ENCODE results near the gene VASH1.

VASH1 gene

GRCh38 chr14:76832503-76832988, 71.3 kb downstream of the VASH1 start:
- DNase-seq (ENCODE audit: low read depth in 3 of 3) = no peak

All from stimulated activated CD4-positive, alpha-beta T cell treated with anti-CD3 and anti-CD28 coated beads, TNF-alpha, amount 100 ng/mL, for 24 hours (primary cell).